HepG2 (cell line): ENCODE data around the gene PGP. TPM values are rescaled to one million over a fixed set of nuclear protein-coding genes. Genes with fewer than 3 reads are reported as not detected.
A peak's percentile ranks its signal among the peaks of the same experiment; 100 is the strongest.

ENCODE experiments used
- HNRNPH1 ChIP-seq: fragments of 200-400 bp; formaldehyde crosslinking; optimal IDR thresholded peaks from 2 replicates; pipeline ENCODE3; 2017; ENCODE audit warnings: mild to moderate bottlenecking, low read depth, low read length
- IRX3 ChIP-seq: sonication (generic); formaldehyde crosslinking; IDR thresholded peaks from 2 replicates; pipeline ENCODE4 v1.8.1; 2023; ENCODE audit warnings: mild to moderate bottlenecking, low read depth, missing genetic modification reagents, borderline replicate concordance
- MTA3 ChIP-seq: sonication (generic); formaldehyde crosslinking; IDR thresholded peaks from 2 replicates; pipeline ENCODE4 v1.4.0; 2020; ENCODE audit warnings: missing genetic modification reagents
- NBN ChIP-seq: fragments of 450-650 bp; conservative IDR thresholded peaks from 2 replicates; pipeline ENCODE4 v1.6.1; 2017
- NRL ChIP-seq: sonication (generic); formaldehyde crosslinking; IDR thresholded peaks from 2 replicates; pipeline ENCODE4 v1.5.0; 2020; ENCODE audit warnings: missing genetic modification reagents, mild to moderate bottlenecking, moderate library complexity, borderline replicate concordance
- POLR2AphosphoS2 ChIP-seq: IDR thresholded peaks from 2 replicates; pipeline ENCODE4 v1.6.1; 2011; ENCODE audit warnings: low read depth, low read length, improper control_type of control experiment
- TAF1 ChIP-seq: sonication (generic); formaldehyde crosslinking; IDR thresholded peaks from 2 replicates; pipeline ENCODE4 v1.4.0; 2020; ENCODE audit warnings: missing genetic modification reagents
- ZBTB44 ChIP-seq: sonication (generic); formaldehyde crosslinking; IDR thresholded peaks from 2 replicates; pipeline ENCODE4 v1.4.0; 2020; ENCODE audit warnings: missing genetic modification reagents
- ZNF17 ChIP-seq: sonication (generic); formaldehyde crosslinking; IDR thresholded peaks from 2 replicates; pipeline ENCODE4 v1.5.0; 2020; ENCODE audit warnings: mild to moderate bottlenecking, missing genetic modification reagents
- ZNF260 ChIP-seq: sonication (generic); formaldehyde crosslinking; IDR thresholded peaks from 2 replicates; pipeline ENCODE4 v1.4.0; 2020; ENCODE audit warnings: missing genetic modification reagents, low read depth, mild to moderate bottlenecking, borderline replicate concordance
- ZNF34 ChIP-seq: sonication (generic); formaldehyde crosslinking; IDR thresholded peaks from 2 replicates; pipeline ENCODE4 v1.4.0; 2020; ENCODE audit warnings: mild to moderate bottlenecking, missing genetic modification reagents, borderline replicate concordance
- ZNF552 ChIP-seq: sonication (generic); formaldehyde crosslinking; IDR thresholded peaks from 2 replicates; pipeline ENCODE4 v1.9.0; 2022; ENCODE audit warnings: missing genetic modification reagents, mild to moderate bottlenecking, borderline replicate concordance
- ZNF629 ChIP-seq: sonication (generic); formaldehyde crosslinking; conservative IDR thresholded peaks from 2 replicates; pipeline ENCODE4 v1.5.0; 2020; ENCODE audit warnings: missing genetic modification reagents
- ZNF720 ChIP-seq: sonication (generic); formaldehyde crosslinking; IDR thresholded peaks from 2 replicates; pipeline ENCODE4 v1.4.0; 2020; ENCODE audit warnings: missing genetic modification reagents
- ZNF850 ChIP-seq: sonication (generic); formaldehyde crosslinking; conservative IDR thresholded peaks from 2 replicates; pipeline ENCODE4 v1.9.0; 2021; ENCODE audit warnings: mild to moderate bottlenecking, missing genetic modification reagents
- polyA plus RNA-seq, 8 experiments: library from polyadenylated mRNA; depleted of rRNA in 3 of 8; stranded (reverse) in 7 of 8; unstranded in 1 of 8; fragments of >200 nt; fragmentation: Illumina TruSeq in 4 of 8; extraction: Trizol in 4 of 8; gene quantifications; 2 replicates each; pipeline versions ENCODE4 v1.2.1 to v1.2.3, GENCODE V29; 2011 to 2016; ENCODE audit warnings: low read depth in 4 of 8, missing spikeins in 1 of 8, mixed read lengths in 1 of 8; ENCODE audit not compliant: insufficient read depth in 1 of 8
- total RNA-seq, 5 experiments: library from RNA; depleted of rRNA; stranded (reverse); fragments of >200 nt; fragmentation: Illumina TruSeq; extraction: Trizol; gene quantifications; 2 replicates each; pipeline ENCODE4 v1.2.3, GENCODE V29; 2016; ENCODE audit warnings: low read depth in 1 of 5
- TF ChIP-seq, protein P1 (sequence below): sonication (generic); formaldehyde crosslinking; IDR thresholded peaks from 2 replicates; pipeline ENCODE4 v1.4.0; 2020; ENCODE audit warnings: missing genetic modification reagents, borderline replicate concordance
- TF ChIP-seq, protein P2 (sequence below): sonication (generic); formaldehyde crosslinking; conservative IDR thresholded peaks from 2 replicates; pipeline ENCODE4 v1.5.0; 2020; ENCODE audit warnings: missing genetic modification reagents
- TF ChIP-seq, protein P3 (sequence below): sonication (generic); formaldehyde crosslinking; IDR thresholded peaks from 2 replicates; pipeline ENCODE4 v1.5.1; 2020; ENCODE audit warnings: mild to moderate bottlenecking, moderate library complexity, missing genetic modification reagents

PGP gene
- total and polyA plus RNA-seq, 2 of the 13 experiments (the other 11 are each of a cell fraction or from before 2014, with no cell fraction given), result 7.3 to 18.3 TPM

GRCh38 chr16:2223221-2223941 is 8.7 kb upstream of the PGP start, which contains the start of gene E4F1 (continued):
- no peak for TF ChIP-seq ZNF552 (CRISPR knock-in tag)
- TF ChIP-seq ZNF720 (CRISPR knock-in tag), result no peak
- no peak for TF ChIP-seq POLR2AphosphoS2
- TF ChIP-seq ZNF260 (CRISPR knock-in tag), result no peak
- TF ChIP-seq TAF1, result peak; percentile 91
- peak; percentile 68 for TF ChIP-seq NRL (CRISPR knock-in tag)
- TF ChIP-seq HNRNPH1, result no peak
- no peak for TF ChIP-seq ZNF629 (CRISPR knock-in tag)
- no peak for TF ChIP-seq NBN
- TF ChIP-seq, protein P1, sequence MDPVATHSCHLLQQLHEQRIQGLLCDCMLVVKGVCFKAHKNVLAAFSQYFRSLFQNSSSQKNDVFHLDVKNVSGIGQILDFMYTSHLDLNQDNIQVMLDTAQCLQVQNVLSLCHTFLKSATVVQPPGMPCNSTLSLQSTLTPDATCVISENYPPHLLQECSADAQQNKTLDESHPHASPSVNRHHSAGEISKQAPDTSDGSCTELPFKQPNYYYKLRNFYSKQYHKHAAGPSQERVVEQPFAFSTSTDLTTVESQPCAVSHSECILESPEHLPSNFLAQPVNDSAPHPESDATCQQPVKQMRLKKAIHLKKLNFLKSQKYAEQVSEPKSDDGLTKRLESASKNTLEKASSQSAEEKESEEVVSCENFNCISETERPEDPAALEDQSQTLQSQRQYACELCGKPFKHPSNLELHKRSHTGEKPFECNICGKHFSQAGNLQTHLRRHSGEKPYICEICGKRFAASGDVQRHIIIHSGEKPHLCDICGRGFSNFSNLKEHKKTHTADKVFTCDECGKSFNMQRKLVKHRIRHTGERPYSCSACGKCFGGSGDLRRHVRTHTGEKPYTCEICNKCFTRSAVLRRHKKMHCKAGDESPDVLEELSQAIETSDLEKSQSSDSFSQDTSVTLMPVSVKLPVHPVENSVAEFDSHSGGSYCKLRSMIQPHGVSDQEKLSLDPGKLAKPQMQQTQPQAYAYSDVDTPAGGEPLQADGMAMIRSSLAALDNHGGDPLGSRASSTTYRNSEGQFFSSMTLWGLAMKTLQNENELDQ (CRISPR knock-in tag), result peak; percentile 68; the same call in 1 of the 2 replicates
- no peak for TF ChIP-seq ZNF850 (CRISPR knock-in tag)
- TF ChIP-seq IRX3 (CRISPR knock-in tag), result no peak
- 0 out of 2 replicates have a peak, but pooled peaks have one; percentile 45 for TF ChIP-seq ZNF34 (CRISPR knock-in tag)
- TF ChIP-seq ZNF17 (CRISPR knock-in tag), result no peak
- TF ChIP-seq, protein P2, sequence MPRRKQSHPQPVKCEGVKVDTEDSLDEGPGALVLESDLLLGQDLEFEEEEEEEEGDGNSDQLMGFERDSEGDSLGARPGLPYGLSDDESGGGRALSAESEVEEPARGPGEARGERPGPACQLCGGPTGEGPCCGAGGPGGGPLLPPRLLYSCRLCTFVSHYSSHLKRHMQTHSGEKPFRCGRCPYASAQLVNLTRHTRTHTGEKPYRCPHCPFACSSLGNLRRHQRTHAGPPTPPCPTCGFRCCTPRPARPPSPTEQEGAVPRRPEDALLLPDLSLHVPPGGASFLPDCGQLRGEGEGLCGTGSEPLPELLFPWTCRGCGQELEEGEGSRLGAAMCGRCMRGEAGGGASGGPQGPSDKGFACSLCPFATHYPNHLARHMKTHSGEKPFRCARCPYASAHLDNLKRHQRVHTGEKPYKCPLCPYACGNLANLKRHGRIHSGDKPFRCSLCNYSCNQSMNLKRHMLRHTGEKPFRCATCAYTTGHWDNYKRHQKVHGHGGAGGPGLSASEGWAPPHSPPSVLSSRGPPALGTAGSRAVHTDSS, result 0 out of 2 replicates have a peak, but pooled peaks have one; percentile 77
- no peak for TF ChIP-seq ZBTB44 (CRISPR knock-in tag)
- TF ChIP-seq, protein P3, sequence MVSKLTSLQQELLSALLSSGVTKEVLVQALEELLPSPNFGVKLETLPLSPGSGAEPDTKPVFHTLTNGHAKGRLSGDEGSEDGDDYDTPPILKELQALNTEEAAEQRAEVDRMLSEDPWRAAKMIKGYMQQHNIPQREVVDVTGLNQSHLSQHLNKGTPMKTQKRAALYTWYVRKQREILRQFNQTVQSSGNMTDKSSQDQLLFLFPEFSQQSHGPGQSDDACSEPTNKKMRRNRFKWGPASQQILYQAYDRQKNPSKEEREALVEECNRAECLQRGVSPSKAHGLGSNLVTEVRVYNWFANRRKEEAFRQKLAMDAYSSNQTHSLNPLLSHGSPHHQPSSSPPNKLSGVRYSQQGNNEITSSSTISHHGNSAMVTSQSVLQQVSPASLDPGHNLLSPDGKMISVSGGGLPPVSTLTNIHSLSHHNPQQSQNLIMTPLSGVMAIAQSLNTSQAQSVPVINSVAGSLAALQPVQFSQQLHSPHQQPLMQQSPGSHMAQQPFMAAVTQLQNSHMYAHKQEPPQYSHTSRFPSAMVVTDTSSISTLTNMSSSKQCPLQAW, result no peak; the same call in 1 of the 2 replicates
- no peak for TF ChIP-seq MTA3 (CRISPR knock-in tag)
